ENCODE results near the gene SCYGR3. TPM values are rescaled to one million over a fixed set of nuclear protein-coding genes. Genes with fewer than 3 reads are reported as not detected.
"Not testable (repeated sequence)": the region's sequence is repeated elsewhere in the genome, so short reads cannot be mapped to it uniquely, and the experiment has no call there.

SCYGR3 gene
- total RNA-seq, 1 donor from 2014 or later = not detected

GRCh38 chr2:227608561-227609338, 5.9 kb downstream of the SCYGR3 start:
- DNase-seq = no peak
- Histone ChIP-seq H3K9me3 (replicated peaks) (no peaks in the 10 kb centered on the region), H3K27ac (replicated peaks) (no peak overlapping the region), H3K36me3 (no peaks in the 10 kb centered on the region), H3K27me3 (ENCODE audit: low read depth) (no peaks in the 10 kb centered on the region), H3K4me1 (peaks cover 5% of the 10 kb centered on the region), H3K4me3 (no peak overlapping the region)
- no peak for TF ChIP-seq CTCF (IDR thresholded peaks at IDR 0.05; ENCODE audit: borderline replicate concordance)
- intact Hi-C loops (cut with micrococcal nuclease) = no loop called here

GRCh38 chr2:227607941-227608340, 6.7 kb downstream of the SCYGR3 start:
- intact Hi-C loops (cut with micrococcal nuclease) = no loop called here
- Histone ChIP-seq H3K27me3 (ENCODE audit: low read depth) (no peaks in the 10 kb centered on the region), H3K36me3 (no peaks in the 10 kb centered on the region), H3K4me3 (no peak overlapping the region), H3K9me3 (replicated peaks) (no peaks in the 10 kb centered on the region), H3K27ac (replicated peaks) (no peak overlapping the region), H3K4me1 (peaks cover 5% of the 10 kb centered on the region)
- TF ChIP-seq CTCF (IDR thresholded peaks at IDR 0.05; ENCODE audit: borderline replicate concordance) = no peak
- no peak for DNase-seq

DNA sequence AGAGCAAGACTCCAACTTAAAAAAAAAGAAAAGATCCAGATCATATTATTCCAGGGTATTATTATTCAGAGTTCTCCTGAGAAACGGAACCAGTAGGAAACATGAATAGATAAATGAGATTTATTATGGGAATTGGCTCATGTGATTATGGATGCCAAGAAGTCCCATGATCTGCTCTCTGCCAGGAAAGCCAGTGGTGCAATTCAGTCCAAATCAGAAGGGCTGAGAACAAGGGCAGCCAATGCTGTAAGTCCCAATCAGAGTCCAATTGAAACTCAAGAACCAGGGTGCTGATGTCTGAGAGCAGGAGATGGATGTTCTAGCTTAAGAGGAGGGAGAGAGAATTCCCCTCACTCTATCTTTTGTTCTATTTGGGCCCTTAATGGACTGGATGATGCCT, 8.2 kb downstream of the SCYGR3 start:
- H3K4me1 ChIP-seq = peaks cover 5% of the 10 kb centered on the region
- no peak overlapping the region for H3K27ac ChIP-seq (replicated peaks)
- H3K27me3 ChIP-seq (ENCODE audit: low read depth) = no peaks in the 10 kb centered on the region
- intact Hi-C loops (cut with micrococcal nuclease) = no loop called here
- H3K36me3 ChIP-seq = no peaks in the 10 kb centered on the region
- no peaks in the 10 kb centered on the region for H3K9me3 ChIP-seq (replicated peaks)
- no peak for TF ChIP-seq CTCF (IDR thresholded peaks at IDR 0.05; ENCODE audit: borderline replicate concordance)
- no peak overlapping the region for H3K4me3 ChIP-seq
- no peak for DNase-seq

- Histone ChIP-seq H3K36me3 (no peaks in the 10 kb centered on the region), H3K4me3 (no peak overlapping the region), H3K27ac (replicated peaks) (no peak overlapping the region), H3K9me3 (replicated peaks) (no peaks in the 10 kb centered on the region), H3K4me1 (peaks cover 5% of the 10 kb centered on the region), H3K27me3 (ENCODE audit: low read depth) (peaks cover 22% of the 10 kb centered on the region)
- DNase-seq = no peak
- no peak for TF ChIP-seq CTCF (IDR thresholded peaks at IDR 0.05; ENCODE audit: borderline replicate concordance)
- intact Hi-C loops (cut with micrococcal nuclease) = no loop called here
Measured at GRCh38 chr2:227602358-227602757, 12.3 kb downstream of the SCYGR3 start.

DNA sequence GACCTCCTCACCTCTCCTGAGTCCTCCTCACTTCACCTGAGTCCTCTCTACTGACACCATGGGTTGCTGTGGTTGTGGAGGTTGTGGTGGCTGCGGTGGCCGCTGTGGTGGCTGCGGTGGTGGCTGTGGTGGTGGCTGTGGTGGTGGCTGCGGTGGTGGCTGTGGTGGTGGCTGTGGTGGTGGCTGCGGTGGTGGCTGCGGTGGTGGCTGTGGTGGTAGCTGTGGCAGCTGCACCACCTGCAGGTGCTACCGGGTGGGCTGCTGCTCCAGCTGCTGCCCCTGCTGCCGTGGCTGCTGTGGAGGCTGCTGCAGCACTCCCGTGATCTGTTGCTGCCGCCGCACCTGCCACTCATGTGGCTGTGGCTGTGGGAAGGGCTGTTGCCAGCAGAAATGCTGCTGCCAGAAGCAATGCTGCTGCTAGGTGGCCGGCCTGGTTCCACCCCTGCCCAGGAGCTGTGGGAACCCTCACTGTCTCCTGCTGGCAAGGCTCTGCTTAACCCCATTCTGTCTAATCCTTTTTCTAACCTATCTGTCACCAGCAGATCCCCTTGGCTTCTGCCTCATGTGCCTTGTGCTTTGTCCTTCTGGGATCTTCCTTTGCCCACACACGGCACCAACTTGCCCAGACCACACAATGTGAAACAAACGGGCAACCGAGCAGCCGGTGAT, 15.7 kb downstream of the SCYGR3 start, which contains the start of gene SCYGR2:
SCYGR2 (plus strand) TSS at position 59 of the 669 bp plus-strand sequence; CDS start at position 59, 0 bp downstream.
- H3K36me3 ChIP-seq; H3K27ac ChIP-seq (replicated peaks); H3K4me1 ChIP-seq; intact Hi-C loops (cut with micrococcal nuclease); H3K4me3 ChIP-seq; H3K9me3 ChIP-seq (replicated peaks); DNase-seq: not testable (repeated sequence)
- H3K27me3 ChIP-seq (ENCODE audit: low read depth) = peaks cover 41% of the 10 kb centered on the region

DNA sequence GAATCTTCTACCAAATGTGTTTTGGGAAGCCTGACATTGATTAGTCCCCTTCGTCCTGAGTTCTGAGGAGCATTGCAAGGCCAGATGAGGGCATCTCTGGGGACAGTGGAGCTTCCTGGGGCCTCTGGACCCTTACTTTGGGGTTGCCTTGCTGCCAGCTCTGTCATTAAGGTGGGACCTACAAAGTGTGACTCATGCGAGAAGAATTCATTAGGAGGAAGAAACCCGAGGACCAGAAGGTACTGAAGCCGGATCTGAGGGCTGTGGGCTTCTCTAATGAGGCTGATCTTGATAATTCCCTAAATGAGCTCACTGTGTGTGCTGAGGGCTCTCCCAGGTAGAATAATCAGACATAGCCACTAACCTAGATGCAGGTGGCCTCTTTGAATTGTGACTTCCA, 16.6 kb downstream of the SCYGR3 start:
- peaks cover 41% of the 10 kb centered on the region for H3K27me3 ChIP-seq (ENCODE audit: low read depth)
- H3K36me3 ChIP-seq = no peaks in the 10 kb centered on the region
- H3K4me3 ChIP-seq = no peak overlapping the region
- H3K9me3 ChIP-seq (replicated peaks) = no peaks in the 10 kb centered on the region
- no peaks in the 10 kb centered on the region for H3K4me1 ChIP-seq
- DNase-seq = no peak
- intact Hi-C loops (cut with micrococcal nuclease) = no loop called here
- no peak for TF ChIP-seq CTCF (IDR thresholded peaks at IDR 0.05; ENCODE audit: borderline replicate concordance)
- no peak overlapping the region for H3K27ac ChIP-seq (replicated peaks)

All from left ventricle myocardium inferior (tissue), 1 donor.